ENCODE measurements around the gene CFAP61.

CFAP61 gene

DNA sequence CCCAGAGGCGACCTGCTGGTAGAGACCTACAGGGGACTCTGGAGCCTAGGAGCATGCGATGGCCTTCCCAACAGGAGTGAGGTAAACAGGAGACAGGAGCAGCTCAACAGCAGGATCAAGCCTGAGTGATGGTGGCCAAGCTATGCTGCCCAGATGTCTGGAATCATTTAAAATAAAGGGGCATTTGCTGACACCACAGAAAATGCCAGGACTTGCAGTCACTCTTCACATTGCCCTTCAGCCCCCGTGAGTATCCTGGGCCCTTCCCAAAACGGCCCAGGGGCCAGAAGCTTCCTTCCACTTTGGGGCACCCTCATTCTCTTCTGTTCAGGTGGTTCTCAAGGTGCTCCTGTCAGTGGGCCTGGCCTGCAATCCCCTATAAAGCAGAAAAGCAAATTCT is 338.8 kb downstream of the CFAP61 start:
- TF ChIP-seq GATA3 (IDR thresholded peaks at IDR 0.05; ENCODE audit: low read depth, low read length): no peak
- no peak for TF ChIP-seq GATA2 (IDR thresholded peaks at IDR 0.05; ENCODE audit: low read depth, low read length)

DNA sequence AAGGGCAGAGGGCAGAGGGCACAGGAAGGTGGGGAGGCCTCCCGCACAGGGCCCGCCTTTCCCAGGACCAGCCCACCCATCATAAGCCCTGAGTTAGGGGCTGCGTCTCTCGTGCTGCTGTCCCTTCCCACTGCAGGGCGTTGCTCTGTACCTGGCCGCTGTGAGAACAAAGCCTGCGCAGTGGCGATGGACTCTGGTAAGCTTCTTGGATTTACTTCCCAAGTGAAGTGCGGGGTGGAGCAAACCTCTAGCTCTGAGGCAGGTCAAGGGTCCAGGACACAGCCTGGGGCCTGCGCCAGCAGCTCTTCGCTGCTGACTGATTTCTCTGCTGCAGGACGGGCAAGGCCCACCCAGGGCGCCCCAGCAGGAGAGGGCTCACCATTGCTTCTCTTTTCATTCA is 339.4 kb downstream of the CFAP61 start:
- no peak for TF ChIP-seq GATA3 (IDR thresholded peaks at IDR 0.05; ENCODE audit: low read depth, low read length)
- no peak for TF ChIP-seq GATA2 (IDR thresholded peaks at IDR 0.05; ENCODE audit: low read depth, low read length)

DNA sequence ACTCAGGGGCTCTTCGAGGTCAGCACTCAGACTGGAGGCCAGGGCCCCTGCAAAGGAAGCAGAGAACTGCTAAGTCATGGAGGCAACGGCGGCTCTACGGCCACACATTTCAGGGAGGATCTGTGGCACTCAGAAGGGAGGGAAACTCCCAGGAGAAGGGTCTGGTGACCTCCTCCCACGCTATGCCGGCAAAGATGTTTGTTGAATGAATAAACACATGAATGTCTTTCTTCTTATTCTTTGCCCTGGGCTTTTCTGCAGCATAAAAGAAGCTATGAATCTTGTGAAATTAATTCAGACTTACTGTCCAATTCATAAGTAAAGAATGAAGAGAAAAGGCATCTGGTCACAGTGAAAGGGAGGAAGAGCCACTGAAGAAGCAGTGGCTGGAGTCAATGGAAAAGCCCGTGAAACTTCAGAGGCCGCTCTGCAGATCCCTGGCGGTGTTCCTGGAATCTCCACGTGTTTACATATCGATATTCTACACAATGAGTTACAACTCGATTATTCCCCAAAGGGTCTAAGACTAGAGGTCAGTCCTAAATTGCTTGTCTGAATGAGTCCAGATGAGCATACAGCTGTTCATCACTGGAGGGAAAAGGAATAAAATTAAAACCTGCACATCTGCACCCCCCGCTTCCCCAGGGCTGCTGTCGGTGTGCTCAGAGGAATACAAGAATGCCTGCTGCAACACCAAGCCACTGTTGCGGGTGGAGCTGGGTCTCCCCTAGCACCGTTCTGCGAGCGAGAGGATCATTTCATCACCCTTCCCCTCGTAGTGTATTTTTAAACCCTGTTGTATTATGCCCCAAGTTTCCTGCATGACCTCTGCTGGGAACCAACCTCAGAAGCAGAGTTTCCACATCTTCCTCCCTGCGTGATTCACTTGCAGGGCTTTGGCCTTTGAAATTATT is 341.1 kb downstream of the CFAP61 start:
- TF ChIP-seq GATA2 (IDR thresholded peaks at IDR 0.05; ENCODE audit: low read depth, low read length) (no peak), GATA3 (IDR thresholded peaks at IDR 0.05; ENCODE audit: low read depth, low read length) (no peak)

DNA sequence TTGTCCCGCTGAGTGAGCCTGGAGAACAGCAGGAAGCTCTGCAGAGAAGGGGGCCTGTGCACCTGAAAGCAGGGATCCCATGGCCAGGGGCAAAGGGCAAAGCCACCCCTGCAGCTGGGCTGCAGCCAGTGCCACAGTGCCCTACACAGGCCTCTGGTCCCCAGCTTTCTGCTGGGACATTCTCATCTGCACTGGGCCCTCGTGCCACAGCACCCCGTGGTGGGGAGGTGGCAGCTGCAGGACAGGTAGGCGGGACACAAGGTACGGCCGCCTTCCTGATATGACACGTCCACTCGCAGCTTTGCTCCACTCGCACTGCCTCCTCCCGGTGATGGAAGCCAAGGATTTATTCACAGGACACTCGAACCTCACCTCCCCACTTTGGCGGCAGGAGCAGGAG is 342.8 kb downstream of the CFAP61 start:
- no peak for TF ChIP-seq GATA3 (IDR thresholded peaks at IDR 0.05; ENCODE audit: low read depth, low read length)
- no peak for TF ChIP-seq GATA2 (IDR thresholded peaks at IDR 0.05; ENCODE audit: low read depth, low read length)

DNA sequence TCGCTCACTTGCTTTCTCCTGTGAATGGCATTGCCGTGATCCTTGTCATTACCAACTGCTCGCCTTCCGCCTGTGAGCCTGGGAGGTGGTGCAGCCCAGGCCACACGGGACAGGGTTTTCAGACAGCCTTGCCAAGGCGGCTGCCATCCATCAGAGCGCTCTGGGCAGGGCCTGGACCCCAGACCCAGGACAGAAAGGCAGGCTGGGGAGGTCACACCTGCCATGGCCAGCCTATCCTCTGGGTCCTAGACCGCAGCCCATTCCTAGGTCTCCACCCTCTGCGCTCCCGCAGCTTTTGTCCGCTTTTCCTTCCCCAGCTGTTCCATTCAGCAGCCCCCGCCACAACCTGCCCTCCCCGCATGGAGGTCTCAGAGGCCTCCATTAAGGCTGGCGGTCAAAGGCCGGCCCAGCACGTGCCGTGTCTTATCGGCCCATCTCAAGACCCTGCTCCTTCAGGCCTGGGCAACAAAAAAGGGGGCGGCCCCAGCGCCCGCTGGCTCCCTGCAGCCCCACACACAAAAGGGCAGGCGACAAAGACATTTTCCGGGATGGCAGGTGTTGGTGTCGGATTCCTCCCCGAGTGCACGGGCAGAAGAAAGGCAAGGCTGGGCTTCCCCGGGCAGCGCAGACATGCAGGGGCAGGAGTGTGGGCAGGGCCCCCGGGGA is 343.7 kb downstream of the CFAP61 start:
- no peak for TF ChIP-seq GATA3 (IDR thresholded peaks at IDR 0.05; ENCODE audit: low read depth, low read length)
- no peak for TF ChIP-seq GATA2 (IDR thresholded peaks at IDR 0.05; ENCODE audit: low read depth, low read length)

DNA sequence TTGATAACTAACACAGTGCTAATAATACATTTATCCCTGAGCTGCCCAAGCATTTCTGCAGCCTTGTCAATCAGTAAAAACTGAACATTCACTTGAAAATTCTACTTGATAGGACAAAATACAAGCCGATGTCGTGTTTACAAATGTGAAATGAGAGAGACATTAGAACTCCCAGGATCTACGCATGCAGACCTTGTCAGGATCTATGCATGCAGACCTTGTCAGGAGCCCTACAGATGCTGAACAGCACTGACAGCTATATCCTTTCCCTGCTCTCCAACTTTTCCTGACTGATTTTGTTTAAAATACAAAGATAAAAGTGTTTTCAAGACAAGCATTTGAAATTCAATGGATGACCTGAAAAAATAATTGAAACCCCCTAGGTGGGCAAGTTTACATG is 344.5 kb downstream of the CFAP61 start:
- TF ChIP-seq GATA3 (IDR thresholded peaks at IDR 0.05; ENCODE audit: low read depth, low read length) (no peak), GATA2 (IDR thresholded peaks at IDR 0.05; ENCODE audit: low read depth, low read length) (no peak)

DNA sequence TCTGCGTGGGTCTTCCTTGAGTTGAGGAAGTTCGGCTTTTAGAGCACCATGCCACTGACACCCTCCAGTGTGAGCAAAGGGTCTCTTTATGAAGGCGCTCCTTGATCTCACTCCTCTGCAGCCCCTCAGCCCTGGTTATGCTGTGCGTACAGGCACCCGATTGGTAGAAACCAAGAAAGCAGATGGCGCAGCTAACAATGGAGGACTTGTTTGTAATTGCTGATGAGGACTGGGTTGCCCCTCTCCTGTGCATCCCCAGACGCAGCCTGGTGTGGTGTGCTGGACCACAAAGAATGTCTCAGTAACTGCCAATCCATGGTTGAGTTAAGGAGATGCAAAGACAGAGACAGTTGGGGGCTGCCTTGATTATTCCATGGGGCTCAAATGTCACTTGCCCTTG is 345.8 kb downstream of the CFAP61 start:
- TF ChIP-seq GATA3 (IDR thresholded peaks at IDR 0.05; ENCODE audit: low read depth, low read length) (no peak), GATA2 (IDR thresholded peaks at IDR 0.05; ENCODE audit: low read depth, low read length) (no peak)

DNA sequence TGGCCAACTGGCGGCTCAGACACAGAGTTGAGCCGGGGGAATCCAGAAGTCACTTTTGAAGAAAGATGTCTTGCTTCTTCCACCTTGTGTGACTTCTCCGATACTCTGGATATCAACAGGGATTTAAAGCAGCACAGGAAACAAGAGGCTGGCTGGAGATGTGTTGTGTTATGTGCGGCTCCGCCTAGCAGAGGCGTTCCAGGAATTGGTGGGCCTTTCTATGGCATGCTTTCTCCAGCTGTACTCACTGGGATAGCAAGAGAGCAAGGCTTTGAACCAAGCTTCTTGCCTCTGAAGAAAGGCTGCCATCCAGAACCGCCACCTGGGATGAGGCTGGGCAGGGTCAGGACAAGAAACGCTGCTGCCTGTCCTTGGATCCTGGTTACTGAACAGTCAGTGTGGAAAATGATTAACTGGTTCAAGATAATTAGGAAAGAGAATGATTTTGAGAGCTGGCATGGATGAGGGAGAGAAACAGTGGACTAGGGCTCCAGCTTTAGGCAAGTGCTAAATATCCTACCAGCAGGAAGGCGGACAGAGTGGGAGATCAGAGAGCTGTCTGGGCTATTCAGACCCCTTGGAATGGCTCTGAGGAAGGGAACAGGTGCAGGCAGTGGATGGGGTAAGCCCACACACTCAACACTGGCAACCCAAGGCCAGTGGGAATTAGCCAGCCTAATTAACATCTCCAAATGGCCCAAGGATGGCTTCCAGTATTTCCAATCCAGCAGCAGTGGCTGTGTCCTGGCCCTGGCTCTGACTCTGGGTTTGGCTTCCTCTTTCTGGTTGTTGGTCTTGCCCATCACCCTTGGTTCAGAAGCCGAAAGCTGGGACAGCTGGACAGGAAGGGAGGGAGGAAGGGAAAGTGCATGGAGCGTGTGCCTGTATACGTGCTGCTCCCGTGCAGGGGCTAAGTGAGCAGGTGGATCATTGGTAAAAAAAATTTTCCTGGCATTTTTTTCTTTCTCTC is 347.5 kb downstream of the CFAP61 start:
- TF ChIP-seq GATA2 (IDR thresholded peaks at IDR 0.05; ENCODE audit: low read depth, low read length): no peak
- no peak for TF ChIP-seq GATA3 (IDR thresholded peaks at IDR 0.05; ENCODE audit: low read depth, low read length)

DNA sequence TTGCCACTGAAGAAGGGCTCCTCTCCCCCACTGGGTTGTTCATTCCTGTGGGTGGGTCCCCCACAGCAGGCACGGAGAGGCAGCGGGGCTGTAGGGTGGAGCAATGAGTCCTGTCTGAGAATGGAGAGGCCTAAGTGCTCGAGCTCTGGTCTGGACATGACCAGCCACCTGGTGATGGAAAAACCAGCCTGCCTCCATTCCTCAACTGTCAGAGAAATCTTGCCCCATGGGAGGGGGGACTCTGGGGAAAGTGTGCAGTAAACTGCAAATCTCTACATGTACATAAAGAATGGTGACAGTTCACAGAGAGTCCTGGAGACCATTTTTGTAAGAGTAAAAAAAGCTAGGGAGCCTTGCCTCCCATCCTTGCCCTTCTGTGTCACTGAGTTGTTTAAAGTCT is 349.7 kb downstream of the CFAP61 start:
- no peak for TF ChIP-seq GATA3 (IDR thresholded peaks at IDR 0.05; ENCODE audit: low read depth, low read length)
- no peak for TF ChIP-seq GATA2 (IDR thresholded peaks at IDR 0.05; ENCODE audit: low read depth, low read length)

DNA sequence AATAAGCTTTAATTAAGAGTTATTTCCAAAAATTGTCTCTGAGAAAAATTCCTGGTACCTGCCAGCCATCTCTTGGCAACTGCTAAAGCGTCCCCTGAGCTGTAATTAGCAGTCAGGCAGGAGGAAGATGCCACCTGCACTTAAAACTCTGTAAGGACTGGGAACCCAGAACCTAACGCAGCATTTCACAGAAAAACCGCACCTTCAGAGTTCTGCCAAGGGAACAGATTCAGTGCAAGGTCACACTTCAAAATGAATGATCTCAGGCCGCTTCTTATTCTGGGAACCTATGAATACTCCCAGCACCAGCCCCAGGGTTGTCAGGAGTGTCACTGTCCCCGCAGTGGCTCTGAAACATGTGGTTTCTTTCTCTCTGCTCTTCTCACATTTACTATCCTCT is 352.3 kb downstream of the CFAP61 start:
- TF ChIP-seq GATA2 (IDR thresholded peaks at IDR 0.05; ENCODE audit: low read depth, low read length) (no peak), GATA3 (IDR thresholded peaks at IDR 0.05; ENCODE audit: low read depth, low read length) (no peak)

DNA sequence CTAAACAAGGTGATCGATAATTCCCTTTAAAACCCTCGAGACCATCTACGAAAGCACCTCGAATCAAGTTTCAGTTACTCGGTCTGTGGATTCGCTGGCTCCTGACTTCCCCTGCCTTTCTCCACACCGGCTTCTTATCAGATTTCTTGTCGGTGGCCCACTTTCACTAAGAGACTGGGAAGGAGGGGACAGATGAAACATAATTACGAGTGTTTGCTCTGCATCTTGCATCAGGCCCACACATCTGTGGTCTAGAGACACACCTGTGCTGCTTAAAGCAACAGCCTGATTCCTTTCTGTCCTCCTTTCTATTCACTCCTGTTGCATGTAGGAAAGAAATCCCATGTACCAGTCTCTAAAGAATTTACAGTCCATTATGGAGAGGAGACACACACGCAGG is 353.3 kb downstream of the CFAP61 start:
- no peak for TF ChIP-seq GATA2 (IDR thresholded peaks at IDR 0.05; ENCODE audit: low read depth, low read length)
- TF ChIP-seq GATA3 (IDR thresholded peaks at IDR 0.05; ENCODE audit: low read depth, low read length): no peak

DNA sequence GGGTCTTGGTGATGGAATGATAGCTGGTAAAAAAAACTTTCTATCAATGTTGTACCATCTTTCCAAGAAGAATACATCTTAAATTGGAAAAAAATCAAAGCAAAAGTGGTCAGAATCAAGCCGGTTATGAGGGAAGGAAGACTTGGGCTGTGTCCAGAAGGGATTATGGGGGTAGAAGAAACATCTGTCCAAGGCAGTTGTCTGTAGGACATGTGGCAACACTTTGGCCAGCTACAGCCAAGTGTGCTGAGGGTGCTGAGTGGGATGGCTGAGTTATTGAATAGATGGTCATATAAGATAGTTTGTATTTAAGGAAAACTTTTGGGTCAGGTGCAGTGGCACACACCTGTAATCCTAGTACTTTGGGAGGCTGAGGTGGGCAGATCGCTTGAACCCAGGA is 354.0 kb downstream of the CFAP61 start:
- TF ChIP-seq GATA2 (IDR thresholded peaks at IDR 0.05; ENCODE audit: low read depth, low read length): no peak
- TF ChIP-seq GATA3 (IDR thresholded peaks at IDR 0.05; ENCODE audit: low read depth, low read length): no peak

DNA sequence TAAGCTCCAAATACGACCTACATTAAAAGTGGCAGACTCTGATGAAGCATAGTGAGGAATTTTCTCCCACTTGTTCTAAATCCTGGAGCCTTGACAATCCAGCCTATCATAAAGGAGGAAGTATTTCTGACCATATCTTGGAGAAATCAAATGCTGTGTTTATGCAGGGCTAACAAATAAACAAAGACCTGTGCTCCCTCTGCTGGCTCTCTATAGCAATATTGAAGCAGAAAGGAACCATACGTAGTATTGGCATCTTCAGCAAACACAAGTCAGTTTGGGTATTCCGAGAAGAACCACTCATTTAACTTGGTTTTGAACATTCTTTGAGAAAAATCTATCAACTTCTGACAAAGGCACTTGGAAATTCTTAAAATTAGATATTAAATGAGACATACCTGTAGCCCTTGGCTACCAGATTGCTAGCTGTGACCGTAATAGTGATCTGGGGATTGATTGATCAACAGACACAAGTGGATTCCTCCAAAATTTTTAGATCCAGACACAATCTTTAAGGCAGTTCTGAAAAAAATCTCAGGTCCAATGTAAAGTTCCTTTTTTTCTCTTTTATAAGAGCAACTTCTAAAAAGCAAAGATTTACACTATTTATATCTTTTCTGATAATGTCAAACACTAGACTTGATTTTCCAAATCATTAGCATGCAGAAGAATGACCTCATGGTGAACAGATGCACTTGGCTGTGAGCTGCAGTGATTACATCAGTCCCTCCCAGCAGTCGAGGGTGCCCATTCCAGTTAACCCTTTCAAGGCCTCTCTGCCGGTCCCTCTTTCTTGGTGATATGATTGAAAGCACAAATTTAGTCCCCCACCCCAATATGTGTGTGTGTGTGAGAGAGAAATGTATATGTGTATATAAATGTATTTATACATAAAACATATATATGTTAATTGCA is 355.8 kb downstream of the CFAP61 start:
- TF ChIP-seq GATA2 (IDR thresholded peaks at IDR 0.05; ENCODE audit: low read depth, low read length) (peak; percentile 72), GATA3 (IDR thresholded peaks at IDR 0.05; ENCODE audit: low read depth, low read length) (peak; percentile 51)

All from SH-SY5Y (cell line).